AG04449 (cell line): ENCODE measurements around the gene FNDC3A.
A peak's percentile ranks its signal among the peaks of the same experiment; 100 is the strongest.

Experiments
- CTCF ChIA-PET: fragments of 350-600 bp; formaldehyde crosslinking; extraction: SDS; loops from one replicate; lab custom pipeline; 2021; ENCODE audit warnings: antibody characterized with exemption; lab: Yijun Ruan, JAX
- POLR2A ChIA-PET: fragments of 400-600, 350-600 bp; formaldehyde crosslinking; extraction: SDS; loops from one replicate; lab custom pipeline; 2020; ENCODE audit warnings: antibody characterized with exemption, inconsistent platforms; lab: Yijun Ruan, JAX
- DNase-seq: peaks from one replicate; pipeline ENCODE4 v3.0.0-alpha.2; 2010; ENCODE audit warnings: low read depth, low spot score
- H3K4me3 ChIP-seq: 2 replicates; pipeline ENCODE4 v1.5.1; 2011; ENCODE audit warnings: low read depth, mild to moderate bottlenecking, control low read depth, low read length
- TF ChIP-seq, protein P1 (sequence below): IDR thresholded peaks from one replicate; pipeline ENCODE4 v1.5.1; 2011; ENCODE audit warnings: mild to moderate bottlenecking, moderate library complexity, low read length, control low read depth, inconsistent platforms; ENCODE audit not compliant: insufficient read depth; ENCODE audit errors: missing control alignments

Gene FNDC3A

DNA sequence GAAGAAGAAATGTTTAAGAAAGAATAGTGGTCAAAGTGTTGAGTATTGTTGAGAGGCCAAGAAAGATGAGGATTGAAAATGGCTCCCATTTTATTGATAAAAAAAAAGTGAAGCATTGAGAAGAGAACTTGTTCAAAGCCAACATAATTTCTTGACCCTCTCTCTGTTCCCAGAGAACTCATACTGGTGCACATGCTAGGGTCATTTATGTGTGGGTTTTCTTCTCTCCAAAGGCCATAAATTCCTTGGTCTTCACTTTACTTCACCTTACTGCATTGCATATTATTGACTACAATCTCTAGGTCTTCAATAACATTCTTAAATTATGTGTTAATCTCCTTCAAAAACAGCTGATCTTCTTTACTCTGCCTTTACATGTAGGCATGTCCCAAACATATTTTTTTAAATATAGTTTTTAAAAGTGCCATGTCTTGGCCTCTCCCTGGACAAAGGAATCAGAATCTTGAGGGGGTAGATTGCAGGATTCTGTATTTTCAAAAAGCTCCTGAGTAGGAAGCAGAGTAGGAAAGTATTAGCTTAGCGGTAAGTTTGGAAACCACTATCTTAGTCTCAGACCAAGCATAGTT, 1.8 kb upstream of the FNDC3A start:
- POLR2A ChIA-PET: no interaction called here
- DNase-seq: no peak
- no peak overlapping the region for H3K4me3 ChIP-seq
- TF ChIP-seq, protein P1, sequence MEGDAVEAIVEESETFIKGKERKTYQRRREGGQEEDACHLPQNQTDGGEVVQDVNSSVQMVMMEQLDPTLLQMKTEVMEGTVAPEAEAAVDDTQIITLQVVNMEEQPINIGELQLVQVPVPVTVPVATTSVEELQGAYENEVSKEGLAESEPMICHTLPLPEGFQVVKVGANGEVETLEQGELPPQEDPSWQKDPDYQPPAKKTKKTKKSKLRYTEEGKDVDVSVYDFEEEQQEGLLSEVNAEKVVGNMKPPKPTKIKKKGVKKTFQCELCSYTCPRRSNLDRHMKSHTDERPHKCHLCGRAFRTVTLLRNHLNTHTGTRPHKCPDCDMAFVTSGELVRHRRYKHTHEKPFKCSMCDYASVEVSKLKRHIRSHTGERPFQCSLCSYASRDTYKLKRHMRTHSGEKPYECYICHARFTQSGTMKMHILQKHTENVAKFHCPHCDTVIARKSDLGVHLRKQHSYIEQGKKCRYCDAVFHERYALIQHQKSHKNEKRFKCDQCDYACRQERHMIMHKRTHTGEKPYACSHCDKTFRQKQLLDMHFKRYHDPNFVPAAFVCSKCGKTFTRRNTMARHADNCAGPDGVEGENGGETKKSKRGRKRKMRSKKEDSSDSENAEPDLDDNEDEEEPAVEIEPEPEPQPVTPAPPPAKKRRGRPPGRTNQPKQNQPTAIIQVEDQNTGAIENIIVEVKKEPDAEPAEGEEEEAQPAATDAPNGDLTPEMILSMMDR: no peak
- CTCF ChIA-PET: no interaction called here

DNA sequence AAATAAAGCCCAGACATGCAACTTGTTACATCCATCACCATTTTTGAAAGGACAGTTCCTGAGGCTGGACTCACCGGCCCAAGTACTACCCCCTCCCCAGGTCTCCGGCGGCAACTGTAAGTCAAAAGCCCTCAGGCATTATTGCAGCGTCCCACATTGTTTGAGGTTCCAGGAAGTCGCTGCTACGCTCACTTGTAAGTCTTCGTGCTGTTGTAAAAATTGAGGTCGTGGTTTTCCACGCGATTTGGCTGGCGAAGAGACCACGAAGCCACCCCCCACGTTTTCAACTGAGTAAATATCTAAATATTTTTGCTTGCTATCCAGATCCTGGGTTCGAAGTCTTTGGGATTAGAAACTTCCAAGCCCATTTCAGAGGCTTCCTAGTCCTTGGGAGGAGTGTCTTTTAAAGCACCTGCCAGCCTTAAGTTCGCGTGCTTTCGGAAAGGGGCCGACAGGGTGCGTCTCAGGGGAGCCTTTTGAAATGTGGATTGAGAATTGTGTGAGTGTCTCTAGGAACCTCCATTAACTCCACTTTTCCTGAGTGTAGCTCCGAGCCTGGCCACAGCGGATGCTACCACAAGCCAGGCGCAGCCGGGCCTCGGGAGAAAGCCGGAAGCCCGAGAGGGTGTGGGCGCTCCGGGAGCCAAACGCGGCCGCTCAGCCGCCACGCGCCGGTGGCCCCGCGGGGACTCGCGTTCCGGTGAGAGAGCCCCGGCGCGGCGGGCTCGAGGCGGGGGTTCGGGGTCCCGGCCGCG, 434 bp upstream of the FNDC3A start:
- peak overlapping the region; percentile 81 for H3K4me3 ChIP-seq
- ChIA-PET POLR2A (no interaction called here), CTCF (interaction anchor here (0.9 to 1.3 kb wide), 2 partner anchors 265 to 267 kb away, joined by 3 read pairs; no protein-coding TSS in a partner anchor)
- TF ChIP-seq, protein P1: no peak
- DNase-seq: no peak

DNA sequence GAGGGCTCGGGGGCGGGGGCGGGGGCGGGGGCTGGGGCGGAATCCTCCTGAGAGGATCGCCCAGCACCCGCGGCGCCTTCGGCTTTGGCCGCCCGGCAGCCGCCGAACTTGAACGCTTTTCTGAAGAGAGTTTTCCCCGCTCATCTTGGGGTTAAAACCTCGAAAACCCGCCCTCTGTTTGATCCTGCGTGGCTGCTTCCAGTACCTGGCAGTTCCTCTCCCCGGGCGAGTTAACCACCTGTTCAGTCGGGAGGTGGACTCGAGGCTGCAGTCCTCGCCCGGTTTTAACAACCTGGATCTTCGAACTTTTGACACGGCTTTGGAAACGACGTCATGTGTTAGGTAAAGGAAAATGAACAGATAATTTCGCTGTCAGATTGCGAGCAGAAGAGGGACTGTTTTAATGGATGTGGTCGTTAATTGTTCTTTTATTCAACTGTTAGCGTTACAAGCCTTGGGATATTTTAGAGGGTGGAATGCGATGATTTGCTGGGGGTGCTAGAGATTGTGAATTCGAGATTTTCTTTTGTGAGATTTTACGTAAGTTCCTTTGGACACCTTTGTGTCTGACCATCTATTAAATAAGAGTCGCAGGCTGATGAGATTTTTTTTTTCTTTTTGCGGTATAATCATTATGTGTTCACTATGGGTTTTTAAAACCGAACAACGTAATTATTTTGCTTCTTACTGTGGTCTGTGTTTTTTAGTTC, 1.0 kb downstream of the FNDC3A start:
- ChIA-PET POLR2A (no interaction called here), CTCF (interaction anchor here (1.7 kb wide), 1 partner anchor 207 kb away, joined by 4 read pairs; no protein-coding TSS in a partner anchor)
- peak overlapping the region; percentile 81 for H3K4me3 ChIP-seq
- DNase-seq: no peak
- TF ChIP-seq, protein P1: no peak

DNA sequence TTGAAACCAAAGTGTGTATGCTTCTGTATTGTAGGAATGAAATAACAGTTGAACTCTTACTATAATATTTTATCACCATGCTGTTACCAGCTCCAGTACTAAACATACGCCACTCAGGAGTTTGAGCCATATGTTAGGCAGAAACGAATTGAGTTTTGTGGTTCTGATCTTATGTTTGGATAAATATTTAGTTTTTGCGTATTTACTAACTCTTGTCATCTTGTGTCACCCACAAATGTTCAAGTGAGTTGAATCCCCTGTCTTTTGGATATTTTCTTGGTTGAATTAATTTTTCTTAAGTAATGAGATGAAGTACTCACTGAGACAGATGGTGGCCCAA, 1.5 kb downstream of the FNDC3A start:
- POLR2A ChIA-PET: no interaction called here
- H3K4me3 ChIP-seq: peak overlapping the region; percentile 81
- no peak for DNase-seq
- TF ChIP-seq, protein P1: no peak
- CTCF ChIA-PET: interaction anchor here (1.7 kb wide), 1 partner anchor 208 kb away, joined by 4 read pairs; no protein-coding TSS in a partner anchor

DNA sequence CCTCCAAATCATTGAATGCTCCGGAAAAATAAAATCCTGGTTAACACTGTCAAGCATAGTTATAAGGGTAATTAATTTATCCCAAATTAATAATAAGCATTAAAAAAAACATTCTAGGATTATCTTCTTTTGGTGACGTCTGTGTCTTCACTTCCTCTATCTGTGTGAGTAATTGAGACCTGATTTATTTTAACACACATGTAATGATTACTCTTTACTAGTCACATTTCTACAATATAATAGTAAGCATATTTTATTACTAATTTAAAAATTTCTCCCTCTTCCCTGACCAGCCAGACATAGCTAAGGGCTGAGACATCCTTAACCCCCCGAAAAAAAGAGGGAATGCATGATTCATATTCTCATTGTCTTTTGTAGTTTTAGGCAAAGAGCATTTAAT, 2.3 kb downstream of the FNDC3A start:
- DNase-seq: no peak
- TF ChIP-seq, protein P1: no peak
- ChIA-PET POLR2A (no interaction called here), CTCF (interaction anchor here (1.7 kb wide), 1 partner anchor 208 kb away, joined by 4 read pairs; no protein-coding TSS in a partner anchor)
- peak overlapping the region; percentile 81 for H3K4me3 ChIP-seq
